ENCODE data around the gene EYA4. TPM values are rescaled to one million over a fixed set of nuclear protein-coding genes. Genes with fewer than 3 reads are reported as not detected.

Gene EYA4
- total RNA-seq, 1 donor from 2014 or later: 24.2 TPM

DNA sequence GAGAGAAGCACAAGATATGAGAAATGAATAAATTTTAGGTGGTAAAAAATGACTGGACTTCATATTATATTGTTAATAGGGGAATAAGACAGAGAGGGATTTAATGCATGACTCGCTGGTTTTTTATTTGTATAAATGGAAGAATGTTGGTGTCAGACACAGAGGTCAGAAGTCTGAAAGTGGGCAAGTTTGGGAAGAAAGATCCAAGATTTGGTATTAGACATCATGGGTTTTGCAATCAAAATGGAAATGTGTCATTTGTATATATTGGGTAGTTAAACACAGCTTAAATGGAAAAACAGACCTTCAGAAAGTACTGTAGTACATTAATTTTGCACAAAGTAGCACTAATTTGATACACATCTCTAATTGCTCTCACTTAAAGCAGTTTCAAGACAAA lies 96.2 kb downstream of the EYA4 start:
- intact Hi-C loops (cut with DNase I): no loop called here
- no peak for DNase-seq (ENCODE audit: low spot score)

DNA sequence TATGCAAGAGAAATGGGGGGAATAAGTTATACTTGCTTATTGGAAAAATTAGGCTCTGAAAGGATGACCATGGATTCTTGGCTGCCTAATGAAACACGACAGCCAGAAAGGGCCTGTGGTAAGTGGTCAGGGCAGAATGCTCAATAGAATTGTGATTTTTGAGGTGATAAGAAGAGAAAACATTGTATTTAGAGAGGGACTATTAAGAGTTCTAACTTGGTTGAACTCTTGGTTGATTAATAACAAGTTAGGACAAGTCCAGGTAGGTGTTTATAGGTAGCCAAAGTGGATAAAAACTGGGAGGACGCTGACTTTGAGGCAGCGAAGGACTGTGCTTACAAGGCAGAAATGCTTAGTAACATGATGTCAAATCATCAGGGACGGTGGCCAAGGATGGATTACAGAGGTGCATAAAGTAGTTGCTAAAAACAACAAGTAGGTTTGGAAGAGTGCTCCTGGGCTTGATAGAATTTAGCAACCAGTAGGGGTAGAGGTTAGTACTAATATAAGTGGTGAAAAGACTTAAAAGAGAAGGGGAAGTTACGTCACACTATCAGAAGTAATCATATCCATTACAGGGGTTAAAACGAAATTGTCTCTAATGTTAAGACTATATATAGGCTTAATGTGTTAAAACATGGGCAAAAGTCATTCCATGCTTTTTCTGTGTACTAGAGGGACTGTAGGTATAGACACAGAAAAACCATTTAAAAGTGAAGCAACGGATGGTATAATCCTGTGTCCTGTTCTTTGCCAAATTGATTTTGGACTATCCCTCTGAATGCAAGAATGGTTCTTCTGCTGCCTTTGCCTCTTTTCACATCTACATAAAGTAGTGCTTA lies 98.6 kb downstream of the EYA4 start:
- intact Hi-C loops (cut with DNase I): no loop called here
- no peak for DNase-seq (ENCODE audit: low spot score)

DNA sequence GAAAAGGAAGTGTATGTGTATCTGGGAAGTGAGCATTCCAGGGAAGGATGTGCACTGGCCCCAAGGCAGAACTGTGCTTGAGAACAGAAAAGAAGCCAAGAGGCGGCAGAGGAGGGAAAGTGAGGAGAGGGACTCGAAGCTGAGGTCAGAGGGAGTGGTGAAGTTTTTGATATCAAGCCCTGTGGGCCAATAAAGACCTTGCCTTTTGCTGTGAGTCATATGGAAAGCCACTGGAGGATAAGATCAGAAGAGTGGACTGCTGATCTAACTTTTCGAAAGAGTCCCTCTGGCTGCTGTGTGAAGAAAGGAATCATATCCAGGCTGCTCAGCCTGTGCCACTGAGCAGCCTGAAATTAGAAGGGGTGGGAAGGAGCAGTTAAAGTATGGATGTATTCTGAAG lies 99.4 kb downstream of the EYA4 start:
- intact Hi-C loops (cut with DNase I): no loop called here
- no peak for DNase-seq (ENCODE audit: low spot score)

DNA sequence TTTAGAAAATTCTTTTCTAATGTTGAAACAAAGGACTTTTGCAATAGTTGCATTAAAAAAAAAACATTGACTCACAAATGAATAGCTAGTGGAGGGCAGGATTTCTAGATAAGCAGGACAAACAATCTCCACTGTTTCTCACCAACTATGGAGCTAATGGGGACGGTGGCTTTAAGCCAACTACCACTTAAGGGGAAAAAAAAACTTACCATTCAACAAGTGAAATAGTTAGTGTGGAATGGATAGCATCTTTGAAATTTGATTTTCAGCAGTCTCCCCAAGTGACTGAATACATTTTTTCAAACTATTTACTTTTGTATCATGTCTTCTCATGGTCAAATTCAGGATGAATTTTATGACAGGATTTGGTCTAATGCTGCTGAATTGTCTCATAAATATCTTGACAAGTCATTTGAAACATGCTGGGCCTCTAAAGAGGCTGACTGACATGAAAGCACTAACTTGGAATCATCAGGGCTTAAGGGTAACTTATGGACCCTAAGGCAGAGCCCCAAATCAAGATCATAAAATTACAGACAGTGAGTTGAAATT lies 100.5 kb downstream of the EYA4 start:
- no peak for DNase-seq (ENCODE audit: low spot score)
- intact Hi-C loops (cut with DNase I): no loop called here

DNA sequence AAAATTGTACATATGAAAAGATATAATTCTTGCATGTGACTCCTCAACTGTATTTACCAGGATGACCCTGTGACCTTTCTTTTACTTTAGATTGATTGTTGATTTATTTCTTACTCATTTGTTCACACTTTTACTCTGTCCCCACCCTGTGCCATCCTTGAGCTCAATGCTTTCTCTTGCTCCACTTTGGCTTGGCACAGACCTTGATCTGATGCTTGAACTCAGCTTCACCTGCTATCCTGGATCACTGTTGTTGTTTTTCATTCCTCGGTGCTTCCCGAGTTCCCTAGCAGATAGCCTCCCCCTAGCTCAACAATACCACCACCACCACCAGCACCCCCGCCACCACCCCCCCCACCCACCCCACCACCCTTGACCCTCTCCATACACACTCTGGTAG lies 102.1 kb downstream of the EYA4 start:
- intact Hi-C loops (cut with DNase I): no loop called here
- DNase-seq (ENCODE audit: low spot score): no peak

DNA sequence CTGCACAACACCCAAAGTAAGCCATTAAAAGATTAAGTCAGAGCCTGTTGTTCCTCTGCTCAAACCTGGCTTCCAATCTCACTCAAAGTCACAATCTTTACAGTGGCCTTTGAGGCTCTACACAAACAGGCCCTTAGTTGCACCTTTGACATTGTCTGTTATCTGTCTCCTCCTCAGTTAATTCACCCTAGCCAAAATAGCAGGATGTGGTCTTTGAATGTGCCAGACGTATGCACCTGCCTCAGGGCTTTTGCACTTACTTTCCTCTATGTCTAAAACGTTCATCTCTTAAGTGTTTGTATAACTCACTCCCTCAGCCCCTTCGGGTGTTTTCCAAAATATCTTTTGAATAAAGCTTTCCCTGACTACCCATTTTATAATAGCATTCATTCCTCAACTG lies 107.7 kb downstream of the EYA4 start:
- DNase-seq (ENCODE audit: low spot score): no peak
- intact Hi-C loops (cut with DNase I): no loop called here

DNA sequence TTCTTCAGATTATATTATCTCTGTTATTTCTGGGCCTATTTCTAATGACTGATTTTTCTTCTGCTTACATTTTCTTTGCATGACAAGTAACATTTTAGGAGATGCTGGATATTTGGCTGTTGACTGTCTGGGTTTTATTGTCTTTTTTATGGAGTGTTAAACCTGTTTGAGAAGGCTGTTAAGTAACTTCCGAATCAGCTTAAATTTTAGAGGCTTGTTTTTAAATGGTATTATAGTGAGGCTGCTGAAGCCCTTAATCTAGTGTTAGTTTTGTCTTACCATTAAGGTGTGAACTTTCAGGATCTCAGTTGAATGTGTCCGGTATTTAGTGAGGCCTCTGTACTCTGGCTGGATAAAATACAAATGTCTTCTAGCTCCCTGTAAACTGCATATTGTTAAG lies 109.8 kb downstream of the EYA4 start:
- no peak for DNase-seq (ENCODE audit: low spot score)
- intact Hi-C loops (cut with DNase I): no loop called here

DNA sequence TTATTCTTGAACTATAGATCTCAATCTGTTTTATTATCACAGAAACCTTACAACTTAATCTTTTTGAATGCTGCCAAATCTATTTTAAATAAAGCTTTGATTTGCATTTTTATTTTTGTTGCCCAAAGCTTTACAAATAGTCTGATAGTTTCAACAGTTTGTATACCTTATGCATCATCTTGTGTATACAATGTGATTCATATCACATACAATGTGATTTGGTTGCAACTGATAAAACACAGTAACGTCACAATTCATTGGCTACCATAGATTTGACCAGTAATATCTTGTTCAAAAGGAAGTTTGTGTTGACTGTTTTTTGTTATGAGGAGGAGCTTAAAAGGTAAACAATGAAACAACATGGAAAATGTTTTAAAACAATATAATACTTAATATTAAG lies 110.9 kb downstream of the EYA4 start:
- no peak for DNase-seq (ENCODE audit: low spot score)
- intact Hi-C loops (cut with DNase I): no loop called here

DNA sequence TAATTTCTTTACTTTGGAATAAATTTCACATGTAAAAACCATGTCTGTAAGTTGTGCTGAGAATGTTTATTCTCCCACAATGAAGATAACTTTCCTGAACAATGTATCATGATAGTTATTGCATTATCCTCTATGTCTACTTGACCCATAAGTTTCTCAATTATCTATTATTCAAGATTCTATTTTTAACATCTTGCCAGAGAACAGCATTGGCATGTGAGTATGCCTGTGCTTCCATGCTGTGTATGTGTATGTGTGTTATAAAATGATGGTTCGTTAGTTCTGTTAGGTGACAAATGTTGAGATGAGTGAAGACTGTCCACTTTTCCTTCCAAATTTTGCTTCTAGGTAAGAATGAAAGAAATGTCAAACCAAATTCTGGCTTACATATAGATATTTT lies 111.9 kb downstream of the EYA4 start:
- DNase-seq (ENCODE audit: low spot score): no peak
- intact Hi-C loops (cut with DNase I): no loop called here

DNA sequence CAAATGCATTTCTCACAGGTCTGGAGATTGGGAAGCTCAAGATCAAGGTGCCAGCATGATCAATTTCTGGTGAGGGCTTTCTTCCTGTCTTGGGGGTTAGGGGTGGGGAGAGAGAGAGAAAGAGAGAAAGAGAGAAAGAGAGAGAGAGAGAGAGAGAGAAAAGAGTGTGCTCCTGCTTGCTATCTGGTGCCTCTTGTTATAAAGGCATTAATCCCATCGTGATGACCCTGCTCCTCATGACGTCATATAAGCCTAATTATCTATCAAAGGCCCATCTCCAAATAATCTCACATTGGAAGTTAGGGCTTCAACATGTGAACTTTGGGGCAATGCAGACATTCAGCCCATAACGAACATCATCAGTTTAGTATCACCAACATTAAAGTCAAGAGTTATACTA lies 114.8 kb downstream of the EYA4 start:
- no peak for DNase-seq (ENCODE audit: low spot score)
- intact Hi-C loops (cut with DNase I): no loop called here

DNA sequence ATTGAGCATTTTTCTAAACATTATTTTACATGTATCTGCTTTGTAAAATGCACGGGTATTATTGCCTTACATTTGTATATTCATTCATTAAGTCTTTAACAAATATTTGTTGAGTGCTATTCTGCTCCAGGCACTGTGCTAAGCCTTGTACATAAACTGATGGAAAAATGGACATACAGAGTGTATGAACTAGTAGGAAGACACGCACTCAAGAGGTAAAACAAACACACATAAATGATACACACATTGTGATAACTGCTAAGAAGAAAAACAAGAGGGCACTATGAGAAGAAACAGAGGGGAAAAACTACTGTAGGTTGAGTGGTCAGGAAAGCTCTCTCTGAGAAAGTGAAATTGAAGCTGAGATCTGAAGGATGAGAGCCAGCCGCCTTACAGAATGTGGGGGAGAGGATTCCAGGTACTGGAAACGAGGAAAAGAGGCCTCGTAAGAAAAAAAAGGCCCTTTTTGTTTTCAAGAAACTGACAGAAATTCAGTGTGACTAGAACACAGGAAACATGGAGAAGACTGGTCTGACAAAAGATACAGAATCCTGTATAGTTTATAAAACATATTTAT lies 117.5 kb downstream of the EYA4 start:
- intact Hi-C loops (cut with DNase I): no loop called here
- DNase-seq (ENCODE audit: low spot score): no peak

DNA sequence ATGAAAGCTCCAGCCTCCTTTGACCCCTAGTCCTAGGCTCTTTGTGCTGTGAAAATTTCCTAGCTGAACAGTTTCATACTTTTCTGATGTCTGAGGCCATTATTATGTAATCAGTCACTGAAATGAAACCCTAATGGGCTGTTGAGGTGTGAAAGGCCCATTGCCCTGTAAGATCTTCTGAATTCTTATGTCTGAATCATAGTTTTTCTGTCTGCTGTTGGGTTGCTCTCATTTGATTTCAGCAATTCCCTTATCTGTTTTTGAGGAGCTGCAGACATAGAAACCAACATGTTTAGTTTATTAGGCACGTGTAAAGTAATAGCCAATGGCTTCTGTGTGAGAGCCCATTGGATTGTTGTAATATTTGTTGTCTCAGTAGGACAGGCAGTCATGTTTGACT lies 118.1 kb downstream of the EYA4 start:
- DNase-seq (ENCODE audit: low spot score): no peak
- intact Hi-C loops (cut with DNase I): no loop called here

DNA sequence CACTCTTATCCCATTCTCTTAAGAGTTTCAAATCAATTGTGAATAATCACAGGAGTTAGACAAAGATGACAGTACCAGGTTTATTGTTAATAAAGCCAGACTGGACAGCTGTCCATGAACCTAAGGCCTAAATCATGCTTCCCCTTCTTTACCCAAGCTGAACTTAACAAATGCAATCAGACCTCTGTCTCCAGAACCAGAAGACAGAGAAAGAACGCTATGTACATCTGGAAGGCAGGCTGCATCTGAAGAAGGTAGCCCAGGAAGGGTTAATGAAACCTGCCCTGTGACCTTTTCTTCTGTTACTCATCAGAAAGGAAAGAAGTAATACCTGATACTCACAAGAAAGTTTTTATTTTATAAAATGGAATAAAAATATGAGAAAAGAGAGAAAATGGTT lies 118.6 kb downstream of the EYA4 start:
- intact Hi-C loops (cut with DNase I): loop anchor here (5.0 to 10.0 kb wide), 2 partner anchors 117 to 395 kb away; partner anchors contain the start of gene EYA4

DNA sequence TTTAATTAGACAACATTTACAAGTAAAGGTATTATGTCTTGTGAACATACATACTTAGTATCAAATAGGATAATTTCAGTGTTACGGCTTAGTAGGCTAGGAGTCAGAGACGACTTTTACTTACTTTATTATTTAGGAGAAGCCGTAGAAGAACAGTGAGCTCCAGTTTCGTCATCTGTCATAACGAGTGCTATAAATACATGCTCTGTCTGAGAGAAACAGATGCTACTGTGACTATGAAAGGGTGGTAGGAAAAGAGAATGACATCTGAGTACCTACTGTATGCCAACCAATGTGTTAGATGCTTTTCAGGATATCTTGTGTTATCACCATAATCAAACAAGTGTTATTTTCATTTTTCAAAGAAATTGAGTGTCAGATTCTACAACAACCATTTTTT lies 119.0 kb downstream of the EYA4 start:
- no peak for DNase-seq (ENCODE audit: low spot score)
- intact Hi-C loops (cut with DNase I): loop anchor here (5.0 to 10.0 kb wide), 2 partner anchors 118 to 395 kb away; partner anchors contain the start of gene EYA4

More for the DNA sequence above, 118.6 kb downstream of the EYA4 start:
- no peak for DNase-seq (ENCODE audit: low spot score)

DNA sequence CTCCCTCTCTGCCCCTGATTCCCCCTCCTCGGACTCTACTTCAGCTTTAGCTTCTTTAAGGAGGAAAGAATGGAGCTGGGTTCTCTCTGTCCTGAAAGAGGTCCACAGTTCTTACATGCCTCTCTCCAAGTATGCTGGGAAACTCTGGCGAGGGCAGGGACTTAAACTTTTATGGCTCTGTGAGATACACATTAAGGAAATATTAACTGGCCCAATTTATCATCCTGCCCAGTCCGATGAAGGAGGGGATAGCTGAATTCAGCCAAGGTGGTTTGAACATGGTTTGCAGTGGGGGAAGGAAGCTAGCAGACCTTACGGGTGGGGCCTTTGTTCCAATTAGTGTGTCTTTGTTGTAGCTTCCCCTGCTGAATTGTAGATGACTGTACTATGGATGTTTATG lies 121.7 kb downstream of the EYA4 start:
- intact Hi-C loops (cut with DNase I): loop anchor here (5.0 to 10.0 kb wide), 2 partner anchors 121 to 398 kb away; partner anchors contain the start of gene EYA4
- no peak for DNase-seq (ENCODE audit: low spot score)

DNA sequence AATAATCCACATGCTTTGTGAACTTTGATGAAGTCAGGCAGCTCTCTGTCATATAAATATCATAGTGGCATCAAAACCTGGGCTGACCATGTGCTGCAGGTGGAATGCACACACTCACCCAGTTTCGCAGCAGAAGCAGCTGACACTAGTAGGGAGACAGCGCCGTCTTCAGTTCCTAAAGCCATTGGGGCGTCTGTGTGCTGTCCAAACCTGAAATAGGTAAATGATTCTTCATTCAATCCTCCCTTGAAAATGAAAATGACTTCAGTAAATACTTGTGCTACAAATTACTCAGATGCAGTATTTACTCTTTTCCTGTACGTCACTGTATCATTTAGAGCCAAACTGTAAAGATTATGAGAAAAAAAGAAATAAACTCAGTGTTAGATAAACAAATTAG lies 127.5 kb downstream of the EYA4 start:
- DNase-seq (ENCODE audit: low spot score): no peak
- intact Hi-C loops (cut with DNase I): loop anchor here (10.0 kb wide), 1 partner anchor 404 kb away; no protein-coding TSS in a partner anchor

DNA sequence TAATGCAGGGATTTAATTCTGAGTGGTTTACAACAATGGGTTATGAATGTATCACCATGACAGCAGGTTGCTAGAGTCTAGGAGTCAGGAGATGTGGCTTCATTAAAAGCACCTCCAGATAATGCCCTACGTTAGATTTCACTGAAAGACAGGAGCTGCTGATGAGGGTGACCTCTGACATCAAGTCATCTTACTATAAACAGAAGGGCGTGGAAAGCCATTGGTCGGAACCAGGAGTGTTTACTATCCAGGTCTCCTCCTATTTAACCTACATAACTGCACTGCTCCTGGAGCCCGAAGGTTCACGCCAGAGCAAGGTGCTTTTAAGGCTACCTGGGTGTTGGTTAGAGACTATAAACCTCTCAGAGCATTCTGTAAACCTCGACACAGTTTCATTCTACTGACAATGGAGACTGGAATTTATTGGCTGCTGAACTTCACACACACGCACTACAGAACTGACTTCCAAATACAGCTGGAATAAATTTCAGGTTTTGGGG lies 128.7 kb downstream of the EYA4 start:
- intact Hi-C loops (cut with DNase I): loop anchor here (10.0 kb wide), 1 partner anchor 405 kb away; no protein-coding TSS in a partner anchor
- no peak for DNase-seq (ENCODE audit: low spot score)

DNA sequence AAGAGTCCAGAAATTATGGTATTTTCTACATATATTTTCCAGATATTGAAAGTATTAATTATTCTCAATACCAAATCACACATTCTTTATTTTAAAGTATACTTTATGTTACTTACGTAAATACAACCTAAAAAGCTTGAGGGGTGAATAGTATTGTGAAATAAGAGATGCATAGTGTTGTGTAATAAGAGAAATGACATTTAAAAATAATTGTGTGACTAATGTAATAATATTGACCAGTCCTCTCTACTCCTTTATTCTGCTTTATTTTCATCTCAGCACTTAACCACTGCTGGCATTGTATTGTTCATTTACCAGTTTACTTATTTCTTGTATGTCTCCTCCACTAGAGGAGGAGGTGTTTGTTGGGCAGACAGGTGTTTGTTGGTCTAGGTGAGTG lies 135.6 kb downstream of the EYA4 start:
- intact Hi-C loops (cut with DNase I): no loop called here
- no peak for DNase-seq (ENCODE audit: low spot score)

DNA sequence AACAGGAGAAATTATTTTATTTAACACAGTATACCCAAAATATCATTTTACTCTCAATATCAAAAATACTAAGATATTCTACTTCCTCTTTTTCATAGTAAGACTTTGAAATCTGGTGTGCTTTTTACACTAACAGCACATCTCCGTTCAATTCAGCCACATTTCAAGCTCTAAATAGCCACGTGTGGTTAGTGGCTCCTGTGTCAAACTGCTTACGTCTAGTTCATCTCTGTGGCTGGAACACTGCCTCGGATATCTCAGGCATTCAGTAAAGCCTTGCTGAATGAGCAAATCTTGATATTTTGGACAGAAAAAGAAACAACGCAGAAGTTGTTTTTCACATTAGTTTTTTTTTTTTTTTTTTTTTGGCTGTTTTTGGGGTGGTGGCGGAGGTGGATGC lies 136.1 kb downstream of the EYA4 start:
- intact Hi-C loops (cut with DNase I): no loop called here
- DNase-seq (ENCODE audit: low spot score): no peak

DNA sequence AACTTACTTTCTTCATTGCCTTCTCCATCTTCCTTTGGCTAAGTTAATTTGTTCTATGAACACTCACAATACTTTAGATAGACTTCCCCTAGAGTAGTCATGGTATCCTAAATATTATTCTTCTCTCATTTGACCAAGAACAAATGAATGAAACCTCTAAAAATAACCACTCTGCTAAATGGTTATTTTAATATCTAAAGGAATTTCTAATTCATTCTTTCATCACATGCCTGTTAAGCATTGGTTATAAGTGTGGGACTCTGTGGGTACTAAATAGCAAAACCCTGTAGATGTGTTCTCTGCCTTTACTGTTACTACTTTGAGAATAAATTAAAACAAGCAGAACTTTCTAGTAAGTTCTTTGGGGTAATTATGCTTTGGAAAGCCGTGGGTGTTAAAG lies 138.9 kb downstream of the EYA4 start:
- DNase-seq (ENCODE audit: low spot score): no peak

DNA sequence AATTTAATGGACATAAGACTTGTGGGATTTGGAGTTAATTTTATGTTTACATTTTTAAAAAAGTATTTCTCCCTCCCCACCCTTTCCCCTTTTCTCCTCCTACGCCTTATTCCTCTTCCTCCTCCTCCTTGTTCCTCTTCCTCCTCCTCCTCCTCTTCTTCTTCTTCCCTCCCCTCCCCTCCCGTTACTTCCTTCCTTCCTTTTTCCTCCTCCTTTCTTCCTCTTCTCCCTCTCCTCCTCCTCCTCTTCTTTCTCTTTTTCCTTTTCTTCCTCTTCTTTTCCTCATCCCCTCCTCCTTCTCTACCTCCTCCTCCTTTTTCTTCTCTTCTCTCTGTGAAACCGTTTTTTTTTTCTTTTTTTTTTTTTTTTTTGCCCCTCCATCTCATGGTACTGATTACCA lies 139.6 kb downstream of the EYA4 start:
- intact Hi-C loops (cut with DNase I): no loop called here
- no peak for DNase-seq (ENCODE audit: low spot score)

More for the DNA sequence above, 138.9 kb downstream of the EYA4 start:
- intact Hi-C loops (cut with DNase I): no loop called here

Measured in cardiac septum (tissue), 1 donor.